CD14-positive monocyte (primary cell): Measurements from ENCODE around the gene A2M. TPM values are rescaled to one million over a fixed set of nuclear protein-coding genes. Genes with fewer than 3 reads are reported as not detected.

Experiments used
- DNase-seq, 3 donors: peaks; one replicate each; pipeline ENCODE4 v3.0.0-alpha.2; 2011 to 2022
- H2AFZ ChIP-seq: 2 replicates; pipeline ENCODE4 v1.6.0; 2012; ENCODE audit warnings: mild to moderate bottlenecking, low read depth, low read length, inconsistent platforms; ENCODE audit not compliant: insufficient read depth, poor library complexity, severe bottlenecking
- H3K27ac ChIP-seq, 2 donors: 1 replicate in 1 of 2; 2 replicates in 1 of 2; pipeline ENCODE4 v1.5.1; 2012 to 2013; ENCODE audit warnings: low read length in 2 of 2, control low read depth in 1 of 2, inconsistent platforms in 1 of 2, low read depth in 1 of 2, mild to moderate bottlenecking in 1 of 2
- H3K27me3 ChIP-seq, 2 donors: one replicate each; pipeline versions ENCODE4 v1.6.0 to v1.6.1; 2011 to 2013; ENCODE audit warnings: low read length in 2 of 2; ENCODE audit not compliant: control insufficient read depth in 2 of 2, insufficient read depth in 2 of 2
- H3K36me3 ChIP-seq, 2 donors: replicated peaks in 1 of 2; 1 replicate in 1 of 2; 2 replicates in 1 of 2; pipeline versions ENCODE4 v1.5.1 to v1.6.1; 2012 to 2013; ENCODE audit warnings: low read length in 2 of 2, control low read depth in 1 of 2, inconsistent platforms in 1 of 2, mild to moderate bottlenecking in 1 of 2; ENCODE audit not compliant: insufficient read depth in 2 of 2, control insufficient read depth in 1 of 2
- H3K4me1 ChIP-seq, 2 donors: 1 replicate in 1 of 2; 2 replicates in 1 of 2; pipeline versions ENCODE4 v1.5.1 to v1.6.1; 2012 to 2013; ENCODE audit warnings: low read length in 2 of 2, control low read depth in 1 of 2, inconsistent platforms in 1 of 2, mild to moderate bottlenecking in 1 of 2, moderate library complexity in 1 of 2; ENCODE audit not compliant: insufficient read depth in 2 of 2, control insufficient read depth in 1 of 2
- H3K4me2 ChIP-seq: replicated peaks from 2 replicates; pipeline ENCODE3; 2012; ENCODE audit warnings: low read length, moderate library complexity, mild to moderate bottlenecking; ENCODE audit not compliant: poor library complexity, severe bottlenecking; ENCODE audit errors: extremely low read depth
- H3K4me3 ChIP-seq, 3 experiments: fragments of 200-600 bp in 1 of 3; sonication (generic) in 1 of 3; replicated peaks in 1 of 3; 1 replicate in 2 of 3; 2 replicates in 1 of 3; pipeline ENCODE4 v1.5.1; 2011 to 2013; ENCODE audit warnings: low read length in 3 of 3, mild to moderate bottlenecking in 3 of 3, control low read depth in 2 of 3, low read depth in 2 of 3, inconsistent platforms in 1 of 3, moderate library complexity in 1 of 3
- H3K79me2 ChIP-seq: 2 replicates; pipeline ENCODE4 v1.6.0; 2012; ENCODE audit warnings: mild to moderate bottlenecking, control low read depth, inconsistent platforms, low read length, moderate library complexity; ENCODE audit not compliant: insufficient read depth
- H3K9ac ChIP-seq: 2 replicates; pipeline ENCODE4 v1.6.0; 2017; ENCODE audit warnings: low read length, mild to moderate bottlenecking; ENCODE audit not compliant: insufficient read depth, poor library complexity, severe bottlenecking
- H3K9me3 ChIP-seq, 2 donors: replicated peaks in 1 of 2; 1 replicate in 1 of 2; 2 replicates in 1 of 2; pipeline versions ENCODE4 v1.5.1 to v1.6.1; 2012 to 2013; ENCODE audit warnings: low read length in 2 of 2, control low read depth in 1 of 2; ENCODE audit not compliant: control insufficient read depth in 1 of 2, insufficient read depth in 1 of 2
- H4K20me1 ChIP-seq: 2 replicates; pipeline ENCODE4 v1.6.0; 2012; ENCODE audit warnings: mild to moderate bottlenecking, low read length, control low read depth, moderate library complexity; ENCODE audit not compliant: insufficient read depth
- H3K27ac Mint-ChIP-seq, 7 donors: one replicate each; pipeline ENCODE4 v1.8.0; 2020; ENCODE audit warnings: mild to moderate bottlenecking in 7 of 7, mixed read lengths in 7 of 7, moderate library complexity in 6 of 7, inconsistent platforms in 2 of 7
- H3K27me3 Mint-ChIP-seq, 3 donors: one replicate each; pipeline ENCODE4 v1.8.0; 2021 to 2022; ENCODE audit warnings: low read depth in 3 of 3, mild to moderate bottlenecking in 3 of 3, mixed read lengths in 3 of 3, moderate library complexity in 3 of 3, inconsistent platforms in 1 of 3
- H3K36me3 Mint-ChIP-seq, 2 donors: one replicate each; pipeline ENCODE4 v1.8.0; 2020; ENCODE audit warnings: mixed read lengths in 2 of 2, inconsistent platforms in 1 of 2, mild to moderate bottlenecking in 1 of 2
- H3K4me1 Mint-ChIP-seq: one replicate; pipeline ENCODE4 v1.8.0; 2020; ENCODE audit warnings: mild to moderate bottlenecking, mixed read lengths
- H3K4me3 Mint-ChIP-seq, 2 donors: one replicate each; pipeline ENCODE4 v1.8.0; 2020; ENCODE audit warnings: mild to moderate bottlenecking in 2 of 2, mixed read lengths in 2 of 2, moderate library complexity in 1 of 2
- H3K9me3 Mint-ChIP-seq, 7 donors: one replicate each; pipeline ENCODE4 v1.8.0; 2020 to 2022; ENCODE audit warnings: mixed read lengths in 7 of 7, mild to moderate bottlenecking in 6 of 7, moderate library complexity in 6 of 7, inconsistent platforms in 2 of 7
- CTCF ChIP-seq: fragments of 200-600 bp; IDR thresholded peaks from one replicate; pipeline ENCODE4 v1.8.0; 2022; ENCODE audit warnings: antibody characterized with exemption, mild to moderate bottlenecking
- WGBS: methylation state at CpG from one replicate; pipeline ENCODE4 v1.1.5; 2013; ENCODE audit warnings: missing lambda C conversion rate; ENCODE audit not compliant: insufficient coverage; 5-methylcytosine and 5-hydroxymethylcytosine counted together
- intact Hi-C, 2 donors: fragments of 100-400 bp; cut with micrococcal nuclease; formaldehyde crosslinking; loops; one replicate each; pipeline versions ENCODE4 v1.15.0 to v1.15.1; 2023
- polyA plus RNA-seq, 3 donors: library from polyadenylated mRNA; depleted of rRNA in 1 of 3; unstranded in 2 of 3; stranded (reverse) in 1 of 3; fragments of 300-500 nt in 2 of 3; fragments of >200 nt in 1 of 3; fragmentation: Illumina TruSeq in 2 of 3; gene quantifications; 1 replicate in 2 of 3; 2 replicates in 1 of 3; pipeline ENCODE4 v1.2.3, GENCODE V29; 2012 to 2021

The A2M gene
- polyA plus RNA-seq, 3 donors = 0.12 to 1.2 TPM; not detected in 1

GRCh38 chr12:9094512-9095206 is 21.1 kb downstream of the A2M start:
- no peak overlapping the region for H3K9ac ChIP-seq
- intact Hi-C loops = no loop called here
- Mint-ChIP-seq H3K9me3 (peaks cover 0 to 3% (median 0%) of the 10 kb centered on the region in 7 donors), H3K36me3 (no peaks in the 10 kb centered on the region), H3K4me1 (peaks cover 9% of the 10 kb centered on the region), H3K4me3 (no peak overlapping the region), H3K27me3 (peaks cover 0 to 3% (median 1%) of the 10 kb centered on the region in 3 donors), H3K27ac (no peak overlapping the region)
- no peaks in the 10 kb centered on the region for H3K79me2 ChIP-seq
- H3K4me3 ChIP-seq = no peak overlapping the region
- peaks cover 4 to 10% of the 10 kb centered on the region in 2 donors for H3K4me1 ChIP-seq
- no peaks in the 10 kb centered on the region for H3K27me3 ChIP-seq
- H2AFZ ChIP-seq = no peak overlapping the region
- H3K27ac ChIP-seq = no peak overlapping the region
- no peak overlapping the region for H3K4me2 ChIP-seq
- WGBS = no CpG with 5 or more reads among the region's 3 CpGs
- TF ChIP-seq CTCF = no peak
- H3K9me3 ChIP-seq = no peaks in the 10 kb centered on the region
- no peaks in the 10 kb centered on the region for H4K20me1 ChIP-seq
- no peaks in the 10 kb centered on the region for H3K36me3 ChIP-seq
- no peak for DNase-seq

DNA sequence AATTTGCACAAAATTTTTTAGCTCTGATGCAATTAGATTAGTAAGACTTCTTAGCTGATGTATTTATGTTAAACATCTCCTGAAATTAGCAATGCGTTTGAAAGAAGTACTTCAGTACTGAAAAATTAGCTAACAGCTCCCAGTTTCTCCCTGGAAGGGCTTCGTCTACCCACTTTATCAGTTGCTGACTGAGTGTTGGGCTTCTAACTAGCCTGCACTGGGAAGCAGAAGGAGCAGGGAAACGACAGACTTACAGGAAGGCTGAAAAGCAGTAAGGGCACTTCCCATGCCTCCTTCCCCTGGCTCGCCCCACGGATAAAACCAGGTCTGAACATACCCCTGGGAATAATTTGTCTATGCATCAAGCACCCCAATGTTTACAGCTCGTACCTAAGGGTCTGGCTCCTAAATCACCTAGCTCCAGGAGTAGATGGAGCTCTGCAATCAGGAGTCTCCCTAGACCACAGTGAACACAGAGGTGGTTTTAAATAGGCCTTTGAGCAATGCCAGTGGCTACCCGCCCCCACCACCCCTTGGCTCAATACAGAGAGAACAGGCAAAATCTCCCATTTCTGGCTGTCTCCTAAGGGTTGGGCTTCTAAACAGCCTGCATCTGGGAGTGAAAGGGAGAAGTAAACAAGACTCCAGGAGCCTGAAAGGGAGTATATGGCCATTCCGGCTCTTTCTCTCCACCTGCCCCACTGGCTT is 23.7 kb downstream of the A2M start:
- H4K20me1 ChIP-seq = no peaks in the 10 kb centered on the region
- peaks cover 0 to 3% (median 0%) of the 10 kb centered on the region in 7 donors for H3K9me3 Mint-ChIP-seq
- peaks cover 9% of the 10 kb centered on the region for H3K4me1 Mint-ChIP-seq
- H3K4me1 ChIP-seq = peaks cover 4 to 10% of the 10 kb centered on the region in 2 donors
- no peaks in the 10 kb centered on the region for H3K79me2 ChIP-seq
- H3K4me3 ChIP-seq = no peak overlapping the region
- H3K4me2 ChIP-seq = no peak overlapping the region
- H3K4me3 Mint-ChIP-seq = no peak overlapping the region
- no peaks in the 10 kb centered on the region for H3K36me3 ChIP-seq
- no peak for DNase-seq
- H3K27ac Mint-ChIP-seq = no peak overlapping the region
- 89% methylated on average over 6 of the region's 8 CpGs for WGBS
- intact Hi-C loops = no loop called here
- H3K9ac ChIP-seq = no peak overlapping the region
- TF ChIP-seq CTCF = no peak
- peaks cover 0 to 3% (median 1%) of the 10 kb centered on the region in 3 donors for H3K27me3 Mint-ChIP-seq
- H2AFZ ChIP-seq = no peak overlapping the region
- H3K27me3 ChIP-seq = no peaks in the 10 kb centered on the region
- no peak overlapping the region for H3K27ac ChIP-seq
- no peaks in the 10 kb centered on the region for H3K36me3 Mint-ChIP-seq
- no peaks in the 10 kb centered on the region for H3K9me3 ChIP-seq
